GM23338 (cell line): ENCODE data around the gene PAX5. TPM values are rescaled to one million over a fixed set of nuclear protein-coding genes. Genes with fewer than 3 reads are reported as not detected.

Experiments
- ATAC-seq: fragments of 200-7000 bp; cut with Tn5 transposase; 3 replicates; pipeline ENCODE4 v1.9.1; 2020
- DNase-seq: peaks from one replicate; pipeline ENCODE4 v3.0.0-alpha.2; 2015; ENCODE audit warnings: low spot score
- H2AFZ ChIP-seq: fragments of 200-600 bp; sonication (generic); 2 replicates; pipeline ENCODE4 v1.8.0; 2016; ENCODE audit warnings: antibody characterized with exemption, mild to moderate bottlenecking, moderate library complexity
- H3F3A ChIP-seq: fragments of 200-600 bp; sonication (generic); replicated peaks from 2 replicates; pipeline ENCODE4 v1.8.0; 2017; ENCODE audit warnings: antibody characterized with exemption, mixed run types, low read depth
- H3K27ac ChIP-seq: fragments of 200-600 bp; sonication (generic); 2 replicates; pipeline ENCODE4 v1.6.1; 2016; ENCODE audit warnings: low read depth
- H3K27me3 ChIP-seq: fragments of 200-600 bp; sonication (generic); 2 replicates; pipeline ENCODE4 v1.8.0; 2016; ENCODE audit warnings: mild to moderate bottlenecking, mixed run types, moderate library complexity; ENCODE audit not compliant: insufficient read depth
- H3K36me3 ChIP-seq: fragments of 200-600 bp; sonication (generic); 2 replicates; pipeline ENCODE4 v1.8.0; 2016; ENCODE audit warnings: mild to moderate bottlenecking; ENCODE audit not compliant: insufficient read depth
- H3K4me1 ChIP-seq: fragments of 200-600 bp; sonication (generic); 2 replicates; pipeline ENCODE4 v1.8.0; 2016; ENCODE audit warnings: mild to moderate bottlenecking, moderate library complexity; ENCODE audit not compliant: insufficient read depth
- H3K4me2 ChIP-seq: fragments of 200-600 bp; sonication (generic); 2 replicates; pipeline ENCODE4 v1.7.1; 2017; ENCODE audit warnings: mixed run types
- H3K4me3 ChIP-seq: fragments of 200-600 bp; sonication (generic); 2 replicates; pipeline ENCODE4 v1.6.1; 2016; ENCODE audit warnings: mixed run types
- H3K79me2 ChIP-seq: fragments of 200-600 bp; sonication (generic); replicated peaks from 2 replicates; pipeline ENCODE4 v1.8.0; 2017; ENCODE audit warnings: mild to moderate bottlenecking; ENCODE audit not compliant: insufficient read depth
- H3K9me2 ChIP-seq: fragments of 200-600 bp; sonication (generic); 2 replicates; pipeline ENCODE4 v1.8.0; 2017; ENCODE audit not compliant: insufficient read depth
- H4K20me1 ChIP-seq: fragments of 200-600 bp; sonication (generic); replicated peaks from 2 replicates; pipeline ENCODE4 v1.8.0; 2017; ENCODE audit warnings: mild to moderate bottlenecking; ENCODE audit not compliant: insufficient read depth
- H3K27ac Mint-ChIP-seq: 2 replicates; pipeline ENCODE4 v1.8.0; 2020; ENCODE audit warnings: inconsistent platforms, mild to moderate bottlenecking, moderate library complexity, mixed read lengths
- H3K27me3 Mint-ChIP-seq: 3 replicates; pipeline ENCODE4 v1.8.0; 2022; ENCODE audit warnings: low read depth, mild to moderate bottlenecking, moderate library complexity, mixed read lengths, inconsistent platforms; ENCODE audit not compliant: insufficient read depth, poor library complexity
- H3K36me3 Mint-ChIP-seq: 3 replicates; pipeline ENCODE4 v1.8.0; 2021; ENCODE audit warnings: low read depth, mild to moderate bottlenecking, inconsistent platforms, moderate library complexity, mixed read lengths
- H3K4me1 Mint-ChIP-seq: 3 replicates; pipeline ENCODE4 v1.8.0; 2020; ENCODE audit warnings: mild to moderate bottlenecking, inconsistent platforms, mixed read lengths
- H3K4me3 Mint-ChIP-seq: 3 replicates; pipeline ENCODE4 v1.8.0; 2021; ENCODE audit warnings: moderate library complexity, mild to moderate bottlenecking, inconsistent platforms, mixed read lengths
- H3K9me3 Mint-ChIP-seq: 3 replicates; pipeline ENCODE4 v1.8.0; 2020; ENCODE audit warnings: moderate library complexity, mild to moderate bottlenecking, inconsistent platforms, mixed read lengths
- ETS1 ChIP-seq: IDR thresholded peaks from 2 replicates; pipeline ENCODE4 v1.6.1; 2016; ENCODE audit warnings: antibody characterized with exemption
- EZH2 ChIP-seq: fragments of 200-600 bp; sonication (generic); IDR thresholded peaks from one replicate; pipeline ENCODE4 v1.8.0; 2017; ENCODE audit warnings: antibody characterized with exemption, mild to moderate bottlenecking, low read depth; ENCODE audit not compliant: unreplicated experiment
- JUNB ChIP-seq: IDR thresholded peaks from one replicate; pipeline ENCODE4 v1.6.1; 2016; ENCODE audit warnings: antibody characterized with exemption; ENCODE audit not compliant: unreplicated experiment
- NANOG ChIP-seq: IDR thresholded peaks from 2 replicates; pipeline ENCODE4 v1.6.1; 2016; ENCODE audit warnings: antibody characterized with exemption, borderline replicate concordance
- POLR2AphosphoS5 ChIP-seq: IDR thresholded peaks from 2 replicates; pipeline ENCODE4 v1.6.1; 2016; ENCODE audit warnings: antibody characterized with exemption, low read depth
- STAT1 ChIP-seq: IDR thresholded peaks from one replicate; pipeline ENCODE4 v1.6.1; 2016; ENCODE audit warnings: antibody characterized with exemption; ENCODE audit not compliant: unreplicated experiment
- ZNF114 ChIP-seq: fragments of 250-450 bp; sonication (Bioruptor Pico); IDR thresholded peaks from 2 replicates; pipeline ENCODE4 v1.5.0; 2020; ENCODE audit warnings: mild to moderate bottlenecking, moderate library complexity
- ZNF331 ChIP-seq: fragments of 250-450 bp; sonication (Bioruptor Pico); IDR thresholded peaks from 2 replicates; pipeline ENCODE4 v1.5.0; 2020; ENCODE audit warnings: low read depth, mild to moderate bottlenecking, moderate library complexity
- ZNF462 ChIP-seq: fragments of 250-450 bp; sonication (Bioruptor Pico); IDR thresholded peaks from 2 replicates; pipeline ENCODE4 v1.5.0; 2020; ENCODE audit warnings: mild to moderate bottlenecking, moderate library complexity
- polyA plus RNA-seq: library from polyadenylated mRNA; unstranded; fragments of >200 nt; fragmentation: Nextera tagmentation; extraction: Ambion mirVana; gene quantifications from 2 replicates; pipeline ENCODE4 v1.2.1, GENCODE V29; 2016
- total RNA-seq: library from RNA; depleted of rRNA; stranded (reverse); fragments of >200 nt; shearing (Covaris generic); gene quantifications from 2 replicates; pipeline ENCODE4 v1.2.3, GENCODE V29; 2014

The PAX5 gene
- total and polyA plus RNA-seq, 2 experiments from 2014 or later: 0.17 to 0.60 TPM

GRCh38 chr9:36812556-36812955 lies 221.5 kb downstream of the PAX5 start:
- Mint-ChIP-seq H3K4me3 (no peak overlapping the region), H3K4me1 (peaks cover 1% of the 10 kb centered on the region), H3K36me3 (no peaks in the 10 kb centered on the region), H3K27me3 (peaks cover 9% of the 10 kb centered on the region), H3K9me3 (no peaks in the 10 kb centered on the region), H3K27ac (no peak overlapping the region)
- Histone ChIP-seq H3F3A (no peaks in the 10 kb centered on the region), H3K4me1 (no peaks in the 10 kb centered on the region), H3K36me3 (no peaks in the 10 kb centered on the region), H3K79me2 (no peaks in the 10 kb centered on the region), H2AFZ (no peak overlapping the region), H3K4me3 (no peak overlapping the region), H4K20me1 (no peaks in the 10 kb centered on the region), H3K27me3 (peaks cover 8% of the 10 kb centered on the region), H3K4me2 (no peak overlapping the region), H3K9me2 (no peaks in the 10 kb centered on the region), H3K27ac (no peak overlapping the region)
- ATAC-seq: no peak
- no peak for TF ChIP-seq STAT1
- no peak for TF ChIP-seq ZNF114 (CRISPR knock-in tag)
- TF ChIP-seq ETS1: no peak
- DNase-seq: no peak

GRCh38 chr9:36808251-36808650 lies 225.8 kb downstream of the PAX5 start:
- no peak for TF ChIP-seq STAT1
- no peak for TF ChIP-seq NANOG
- no peak for TF ChIP-seq ETS1
- Histone ChIP-seq H3K9me2 (0 out of 2 replicates have a peak, but pooled peaks cover 2% of the 10 kb centered on the region), H3F3A (no peaks in the 10 kb centered on the region), H3K4me3 (no peak overlapping the region), H3K27me3 (no peaks in the 10 kb centered on the region), H3K4me1 (peaks cover 2% of the 10 kb centered on the region; the same call in 1 of the 2 replicates), H3K36me3 (no peaks in the 10 kb centered on the region), H2AFZ (no peak overlapping the region), H3K27ac (no peak overlapping the region), H3K79me2 (no peaks in the 10 kb centered on the region), H4K20me1 (no peaks in the 10 kb centered on the region), H3K4me2 (no peak overlapping the region)
- no peak overlapping the region for H3K4me3 Mint-ChIP-seq
- no peaks in the 10 kb centered on the region for H3K27me3 Mint-ChIP-seq
- no peaks in the 10 kb centered on the region; the same call in 2 of the 3 replicates for H3K9me3 Mint-ChIP-seq
- H3K36me3 Mint-ChIP-seq: no peaks in the 10 kb centered on the region; the same call in 2 of the 3 replicates
- no peak for ATAC-seq
- H3K27ac Mint-ChIP-seq: no peak overlapping the region
- no peak for DNase-seq
- peaks cover 8% of the 10 kb centered on the region; the same call in 2 of the 3 replicates for H3K4me1 Mint-ChIP-seq

- no peak overlapping the region for H3K4me2 ChIP-seq
- ATAC-seq (no peak), DNase-seq (peak; percentile 19)
- Mint-ChIP-seq H3K9me3 (no peaks in the 10 kb centered on the region; the same call in 1 of the 3 replicates), H3K27ac (no peak overlapping the region), H3K4me3 (no peak overlapping the region), H3K36me3 (no peaks in the 10 kb centered on the region; the same call in 1 of the 3 replicates), H3K27me3 (peaks cover 10% of the 10 kb centered on the region), H3K4me1 (peaks cover 20% of the 10 kb centered on the region)
- no peak overlapping the region for H3K4me3 ChIP-seq
- no peak overlapping the region for H2AFZ ChIP-seq
- 0 out of 2 replicates have a peak, but pooled peaks cover 2% of the 10 kb centered on the region for H3K9me2 ChIP-seq
- no peaks in the 10 kb centered on the region for H4K20me1 ChIP-seq
- no peaks in the 10 kb centered on the region for H3K36me3 ChIP-seq
- no peak overlapping the region for H3K27ac ChIP-seq
- no peaks in the 10 kb centered on the region for H3K27me3 ChIP-seq
- H3K4me1 ChIP-seq: peaks cover 2% of the 10 kb centered on the region; the same call in 1 of the 2 replicates
- no peaks in the 10 kb centered on the region for H3K79me2 ChIP-seq
- H3F3A ChIP-seq: no peaks in the 10 kb centered on the region
- TF ChIP-seq ZNF331 (CRISPR knock-in tag): no peak
- no peak for TF ChIP-seq JUNB
- no peak for TF ChIP-seq EZH2
- no peak for TF ChIP-seq ZNF114 (CRISPR knock-in tag)
- TF ChIP-seq STAT1: no peak
- no peak for TF ChIP-seq POLR2AphosphoS5
- no peak for TF ChIP-seq ZNF462 (CRISPR knock-in tag)
Observed at GRCh38 chr9:36803961-36804360, 230.1 kb downstream of the PAX5 start.
